Stimulated activated CD8-positive, alpha-beta memory T cell treated with anti-CD3 and anti-CD28 coated beads, Interleukin-7, amount 100 ng/mL, for 1 hour (primary cell): Measurements from ENCODE around the gene CPA4.
"Not testable (repeated sequence)": the region's sequence is repeated elsewhere in the genome, so short reads cannot be mapped to it uniquely, and the experiment has no call there.

Experiments
- DNase-seq, 2 donors: peaks; one replicate each; pipeline ENCODE4 v3.0.0-alpha.2; 2020; ENCODE audit warnings: low read depth in 2 of 2

The CPA4 gene

GRCh38 chr7:130303127-130303526, 10.2 kb downstream of the CPA4 start:
- no peak for DNase-seq

GRCh38 chr7:130303551-130303950, 10.6 kb downstream of the CPA4 start:
- no peak for DNase-seq

GRCh38 chr7:130303982-130304381, 11.0 kb downstream of the CPA4 start:
- DNase-seq: no peak

GRCh38 chr7:130304878-130305277, 11.9 kb downstream of the CPA4 start:
- no peak for DNase-seq

GRCh38 chr7:130305433-130306042, 12.6 kb downstream of the CPA4 start:
- no peak for DNase-seq

- no peak for DNase-seq
Observed at GRCh38 chr7:130309986-130310385, 17.0 kb downstream of the CPA4 start.

GRCh38 chr7:130314305-130314704, 21.3 kb downstream of the CPA4 start:
- no peak for DNase-seq

GRCh38 chr7:130319541-130319940, 26.6 kb downstream of the CPA4 start:
- DNase-seq: no peak

GRCh38 chr7:130321542-130322229, 28.7 kb downstream of the CPA4 start:
- not testable (repeated sequence) for DNase-seq

GRCh38 chr7:130322615-130323014, 29.7 kb downstream of the CPA4 start:
- no peak for DNase-seq

GRCh38 chr7:130324306-130324943, 31.5 kb downstream of the CPA4 start:
- DNase-seq: no peak

GRCh38 chr7:130329681-130330080, 36.7 kb downstream of the CPA4 start:
- no peak for DNase-seq

- no peak for DNase-seq
Observed at GRCh38 chr7:130332259-130333053, 39.5 kb downstream of the CPA4 start.

- no peak for DNase-seq
Observed at GRCh38 chr7:130333832-130334231, 40.9 kb downstream of the CPA4 start.

- DNase-seq: no peak
Observed at GRCh38 chr7:130334274-130334673, 41.3 kb downstream of the CPA4 start.

GRCh38 chr7:130337410-130337971, 44.5 kb downstream of the CPA4 start:
- DNase-seq: no peak

- DNase-seq: no peak
Observed at GRCh38 chr7:130338233-130338632, 45.3 kb downstream of the CPA4 start.

- no peak for DNase-seq
Observed at GRCh38 chr7:130341882-130342281, 48.9 kb downstream of the CPA4 start.

- no peak for DNase-seq
Observed at GRCh38 chr7:130342701-130343380, 49.9 kb downstream of the CPA4 start.

- no peak for DNase-seq
Observed at GRCh38 chr7:130344271-130344866, 51.4 kb downstream of the CPA4 start, which contains the start of gene CPA5. TSS of gene CPA5 (plus strand) at chr7:130344816. CDS start at chr7:130346486, 1,670 bp downstream.

- no peak for DNase-seq
Observed at GRCh38 chr7:130345136-130345535, 52.2 kb downstream of the CPA4 start.
